ENCODE results near the gene RPL22L1.
"Not testable (repeated sequence)": the region's sequence is repeated elsewhere in the genome, so short reads cannot be mapped to it uniquely, and the experiment has no call there.

RPL22L1 gene

DNA sequence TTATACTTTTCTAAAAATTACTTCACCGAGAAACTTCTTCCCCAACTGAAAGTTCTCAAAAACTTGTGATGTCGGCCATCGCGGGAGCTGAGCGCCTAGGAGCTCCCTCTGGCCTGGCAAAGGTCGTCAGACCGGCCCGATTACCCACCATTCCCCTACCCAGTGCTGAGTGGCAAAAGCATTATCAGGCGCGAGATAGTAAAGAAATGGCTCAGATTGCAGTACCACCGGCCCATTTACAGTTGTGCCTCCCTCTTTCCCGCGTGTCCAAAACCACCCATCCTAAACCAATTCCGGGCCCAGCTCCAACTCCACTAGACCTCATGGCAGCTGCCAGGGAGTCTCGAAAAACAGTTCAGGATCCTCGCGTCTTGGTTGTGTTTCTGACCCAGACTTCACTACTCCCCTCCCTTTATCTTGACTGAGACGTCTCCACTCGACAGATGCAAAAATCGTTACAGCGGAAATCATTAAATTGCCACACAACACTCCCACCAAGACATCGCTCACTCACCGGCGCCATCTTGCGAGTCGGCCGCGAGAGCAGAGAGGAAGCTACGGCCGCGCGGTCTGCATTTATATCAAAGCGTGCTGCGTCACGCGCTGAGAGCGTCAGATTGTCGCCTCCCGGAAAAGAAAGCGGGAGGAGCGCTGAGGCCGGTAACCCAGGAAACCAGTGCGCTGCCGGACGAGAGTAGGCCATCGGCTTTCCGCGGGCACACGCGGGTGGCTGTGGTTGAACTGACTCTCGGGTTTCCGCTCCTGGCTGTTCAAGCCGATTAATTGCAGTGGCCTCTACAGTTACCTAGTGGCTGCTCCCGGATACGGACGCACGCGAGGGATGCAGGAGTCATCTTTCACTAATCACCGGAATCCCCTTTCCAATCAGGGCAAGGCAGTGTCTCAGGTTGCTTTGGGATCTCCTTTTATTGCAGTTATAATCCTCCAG lies at the start of gene RPL22L1:
Gene RPL22L1, minus strand, starts transcription at position 551 of the 949 bp plus-strand sequence. Its CDS starts 28 bp downstream, at position 523.
- peak; percentile 98 for DNase-seq

GRCh38 chr3:170918715-170919114 lies 48.7 kb upstream of the RPL22L1 start:
- no peak for DNase-seq

GRCh38 chr3:170914690-170915089 lies 44.7 kb upstream of the RPL22L1 start:
- DNase-seq: no peak

DNA sequence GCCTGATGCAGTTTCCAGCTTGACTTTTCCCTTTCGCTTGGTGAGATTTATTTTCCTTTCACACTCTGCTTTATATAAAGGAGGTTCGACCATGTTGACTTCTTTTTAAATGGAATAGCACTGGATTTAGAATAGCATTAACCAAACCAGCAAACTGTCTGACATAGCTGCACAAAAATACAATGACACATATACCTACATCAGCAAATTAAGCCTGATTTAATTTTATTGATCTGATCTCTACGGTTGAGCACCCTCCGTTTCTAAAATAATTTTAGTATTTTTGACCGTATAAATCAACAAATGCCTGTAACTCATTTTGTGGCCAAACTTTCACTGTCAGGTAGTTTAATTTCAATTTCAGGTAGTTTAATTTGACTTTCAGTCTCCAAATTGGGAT lies 44.2 kb upstream of the RPL22L1 start:
- DNase-seq: no peak

DNA sequence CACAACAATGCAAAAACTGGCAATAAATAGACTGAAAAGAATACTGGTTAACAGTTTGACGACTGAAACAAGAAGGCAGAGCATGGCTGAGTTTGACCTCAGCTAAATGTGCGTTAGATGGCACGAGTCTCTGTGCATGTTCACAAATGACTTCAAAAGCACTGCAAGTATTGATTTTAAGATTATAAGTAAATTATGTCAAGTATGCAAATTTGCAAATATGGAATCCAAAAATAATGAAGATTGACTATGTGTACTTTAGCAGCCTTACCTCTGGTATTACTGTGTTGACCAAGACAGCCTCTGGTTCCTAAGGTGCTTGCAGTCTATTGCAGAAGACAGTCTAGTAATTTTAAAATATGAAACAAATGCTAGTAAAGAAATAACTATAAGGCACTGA lies 41.1 kb upstream of the RPL22L1 start:
- no peak for DNase-seq

GRCh38 chr3:170910542-170910941 lies 40.5 kb upstream of the RPL22L1 start:
- no peak for DNase-seq

DNA sequence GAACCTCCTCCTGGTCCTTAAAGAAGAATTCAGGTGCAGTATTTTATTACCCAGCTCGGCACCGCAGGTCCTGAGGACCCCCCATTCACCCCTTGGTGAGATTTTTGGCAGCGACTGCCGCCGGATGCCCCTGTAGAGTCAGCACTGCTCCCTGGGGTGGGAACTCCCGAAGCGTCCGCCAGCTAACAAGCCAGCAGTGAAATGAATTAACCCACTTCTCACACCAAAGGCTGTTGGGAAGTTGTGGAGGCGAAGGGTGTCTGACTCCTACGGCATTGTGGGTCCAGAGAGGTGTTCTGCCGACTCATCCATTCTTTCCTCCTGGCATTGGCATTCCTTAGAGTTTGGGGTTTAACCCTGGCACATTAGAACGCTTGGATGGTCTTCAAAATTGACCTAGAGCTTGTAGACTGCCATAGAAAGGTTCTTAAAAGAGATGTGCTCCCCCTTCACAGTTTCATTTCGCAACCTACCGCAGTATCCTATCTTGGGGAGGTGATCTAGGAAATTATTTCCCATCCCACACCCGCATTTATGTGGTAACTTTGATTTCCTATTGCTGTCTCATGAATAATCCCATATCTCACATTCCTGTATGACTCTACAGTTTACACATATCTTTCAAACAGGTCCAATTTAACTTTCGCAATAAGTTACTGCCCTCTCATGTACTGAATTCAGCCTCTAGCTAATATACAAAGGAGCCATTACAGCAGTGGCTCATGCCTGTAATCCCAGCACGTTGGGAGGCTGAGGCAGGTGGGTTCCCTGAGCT lies 39.3 kb upstream of the RPL22L1 start:
- DNase-seq: no peak

DNA sequence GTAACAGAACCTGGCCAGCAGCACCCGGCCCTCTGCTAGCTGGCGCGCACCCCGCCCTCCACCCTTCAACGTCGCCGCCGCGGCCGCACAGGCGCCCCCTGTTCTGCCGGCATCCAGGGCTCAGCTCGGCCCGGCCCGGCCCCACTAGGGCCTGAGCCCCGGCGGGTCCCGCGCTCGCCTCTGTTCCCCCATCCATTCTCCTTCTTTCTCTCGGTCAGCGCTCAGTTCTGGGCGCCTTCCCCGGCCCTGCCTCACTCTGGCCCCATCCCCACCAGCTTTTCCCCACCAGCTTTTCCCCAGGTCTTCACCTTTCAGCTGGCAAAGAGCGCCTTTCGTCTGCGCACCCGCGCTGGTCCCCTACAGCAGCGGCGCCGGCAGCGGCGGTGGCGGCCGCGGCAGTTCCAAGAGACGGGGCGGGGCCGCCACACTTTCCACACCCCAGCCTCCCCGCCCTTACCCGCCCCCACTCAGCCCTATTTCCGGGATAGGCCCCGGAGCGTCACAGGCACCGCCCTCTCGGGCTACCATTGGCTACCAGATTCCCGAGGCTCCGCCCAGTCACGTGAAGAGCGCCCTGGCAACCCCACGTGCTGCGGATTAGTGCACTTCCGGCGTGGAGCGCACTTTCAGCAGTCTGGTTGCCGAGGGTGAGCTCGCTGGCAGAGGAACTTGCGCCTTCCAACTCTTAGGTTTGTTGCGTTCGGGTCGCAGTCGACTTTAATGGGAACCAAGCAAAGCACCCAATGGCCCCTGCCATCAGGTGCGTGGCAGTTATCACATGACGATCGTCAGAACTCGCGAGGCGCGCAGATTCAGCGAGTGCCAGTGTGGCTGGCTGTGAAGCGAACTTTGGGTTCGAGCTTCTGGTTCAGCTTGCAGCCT lies 38.5 kb upstream of the RPL22L1 start, which contains the start of gene EIF5A2:
Gene EIF5A2, minus strand, starts transcription at position 403 of the 882 bp plus-strand sequence. CDS start 831 bp downstream, outside the sequence.
- DNase-seq: peak; percentile 90

- peak; percentile 51 for DNase-seq
These were observed 37.7 kb upstream of the RPL22L1 start for GRCh38 chr3:170907637-170908234.

GRCh38 chr3:170905862-170906261 lies 35.9 kb upstream of the RPL22L1 start:
- DNase-seq: no peak

GRCh38 chr3:170903123-170903522 lies 33.1 kb upstream of the RPL22L1 start:
- no peak for DNase-seq

- DNase-seq: no peak
These were observed 29.5 kb upstream of the RPL22L1 start for GRCh38 chr3:170899455-170899854.

DNA sequence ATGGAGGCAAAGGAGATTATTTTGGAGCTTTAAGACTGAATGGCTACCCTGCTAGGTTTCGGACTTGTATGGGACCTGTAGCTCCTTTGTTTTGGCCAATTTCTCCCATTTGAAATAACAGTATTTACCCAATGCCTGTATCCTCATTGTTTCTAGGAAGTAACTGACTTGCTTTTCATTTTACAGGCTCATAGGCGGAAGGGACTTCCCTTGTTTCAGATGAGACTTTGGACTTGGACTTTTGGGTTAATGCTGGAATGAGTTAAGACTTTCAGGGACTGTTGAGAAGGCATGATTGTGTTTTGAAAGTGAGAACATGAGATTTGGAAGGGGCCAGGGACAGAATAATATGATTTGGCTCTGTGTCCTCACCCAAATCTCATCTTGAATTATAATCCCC lies 28.0 kb upstream of the RPL22L1 start:
- DNase-seq: no peak

- DNase-seq: not testable (repeated sequence)
These were observed 27.2 kb upstream of the RPL22L1 start for GRCh38 chr3:170897199-170897598.

DNA sequence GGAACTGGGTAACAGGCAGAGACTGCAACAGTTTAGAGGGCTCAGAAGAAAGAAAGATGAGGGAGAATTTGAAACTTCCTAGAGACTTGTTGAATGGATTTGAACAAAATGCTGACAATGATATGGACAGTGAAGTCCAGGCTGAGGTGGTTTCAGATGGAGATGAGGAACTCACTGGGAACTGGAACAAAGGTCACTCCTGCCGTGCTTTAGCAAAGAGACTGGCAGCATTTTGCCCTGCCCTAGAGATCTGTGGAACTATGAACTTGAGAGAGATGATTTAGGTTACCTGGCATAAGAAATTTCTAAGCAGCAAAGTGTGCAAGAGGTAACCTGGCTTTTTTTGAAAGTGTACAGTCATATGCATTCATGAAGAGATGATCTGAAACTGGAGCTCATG lies 26.8 kb upstream of the RPL22L1 start:
- DNase-seq: no peak

DNA sequence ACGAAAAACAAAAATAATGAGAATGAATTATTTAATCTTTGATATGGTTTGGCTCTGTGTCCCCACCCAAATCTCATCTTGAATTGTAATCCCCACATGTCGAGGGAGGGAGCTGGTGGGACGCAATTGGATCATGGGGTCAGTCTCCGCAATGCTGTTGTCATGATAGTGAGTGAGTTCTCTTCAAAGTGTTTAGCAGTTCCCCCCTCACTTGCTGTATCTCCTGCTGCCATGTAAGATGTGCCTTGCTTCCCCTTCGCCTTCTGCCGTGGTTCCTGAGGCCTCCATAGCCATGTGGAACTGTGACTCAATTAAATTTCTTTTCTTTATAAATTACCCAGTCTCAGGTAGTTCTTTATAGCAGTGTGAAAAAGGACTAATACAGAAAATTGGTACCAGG lies 26.3 kb upstream of the RPL22L1 start:
- DNase-seq: not testable (repeated sequence)

- DNase-seq: no peak
These were observed 23.9 kb upstream of the RPL22L1 start for GRCh38 chr3:170893895-170894294.

DNA sequence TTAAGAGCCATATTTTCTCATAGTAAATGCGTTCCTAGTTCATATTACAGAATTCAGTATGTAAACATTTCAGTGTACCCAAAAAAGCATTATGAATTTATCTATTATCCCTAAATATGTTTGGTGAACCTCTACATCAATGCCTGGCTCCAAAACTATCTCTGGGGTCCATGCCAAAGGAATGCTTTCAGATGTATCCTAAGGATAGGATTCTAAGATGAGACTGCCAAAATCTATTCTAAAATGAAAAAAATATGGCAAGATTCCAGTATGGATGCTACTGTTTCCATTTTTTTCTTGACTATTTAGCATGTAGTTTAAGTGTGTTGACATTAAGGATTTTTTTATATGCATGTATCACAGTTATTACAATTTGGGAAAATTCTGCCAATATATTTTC lies 19.6 kb upstream of the RPL22L1 start:
- no peak for DNase-seq

- DNase-seq: no peak
These were observed 19.1 kb upstream of the RPL22L1 start for GRCh38 chr3:170889132-170889531.

DNA sequence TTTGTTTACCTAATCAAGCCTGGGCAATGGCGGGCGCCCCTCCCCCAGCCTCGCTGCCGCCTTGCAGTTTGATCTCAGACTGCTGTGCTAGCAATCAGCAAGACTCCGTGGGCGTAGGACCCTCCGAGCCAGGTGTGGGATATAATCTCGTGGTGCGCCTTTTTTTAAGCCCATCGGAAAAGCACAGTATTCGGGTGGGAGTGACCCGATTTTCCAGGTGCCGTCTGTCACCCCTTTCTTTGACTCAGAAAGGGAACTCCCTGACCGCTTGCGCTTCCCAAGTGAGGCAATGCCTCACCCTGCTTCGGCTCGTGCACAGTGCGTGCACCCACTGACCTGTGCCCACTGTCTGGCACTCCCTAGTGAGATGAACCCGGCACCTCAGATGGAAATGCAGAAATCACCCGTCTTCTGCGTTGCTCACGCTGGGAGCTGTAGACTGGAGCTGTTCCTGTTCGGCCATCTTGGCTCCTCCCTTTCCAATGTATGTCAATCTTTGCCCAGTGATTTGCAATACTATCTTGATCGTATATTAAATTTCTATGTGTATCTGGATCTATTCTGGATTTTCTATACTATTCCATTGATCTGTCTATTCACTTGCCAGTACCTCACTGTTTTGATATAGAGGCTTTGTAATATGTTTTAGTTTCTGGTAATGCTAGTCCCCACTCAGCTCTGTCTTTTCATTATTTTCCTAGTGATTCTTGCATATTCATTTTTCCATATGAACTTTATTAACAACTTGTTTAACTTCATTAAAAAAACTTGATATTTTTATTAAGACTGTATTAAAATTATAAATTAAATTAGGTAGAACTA lies 14.3 kb upstream of the RPL22L1 start:
- not testable (repeated sequence) for DNase-seq

DNA sequence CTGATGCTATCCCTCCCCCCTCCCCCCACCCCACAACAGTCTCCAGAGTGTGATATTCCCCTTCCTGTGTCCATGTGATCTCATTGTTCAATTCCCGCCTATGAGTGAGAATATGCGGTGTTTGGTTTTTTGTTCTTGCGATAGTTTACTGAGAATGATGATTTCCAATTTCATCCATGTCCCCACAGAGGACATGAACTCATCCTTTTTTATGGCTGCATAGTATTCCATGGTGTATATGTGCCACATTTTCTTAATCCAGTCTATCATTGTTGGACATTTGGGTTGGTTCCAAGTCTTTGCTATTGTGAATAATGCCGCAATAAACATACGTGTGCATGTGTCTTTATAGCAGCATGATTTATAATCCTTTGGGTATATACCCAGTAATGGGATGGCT lies 8.7 kb upstream of the RPL22L1 start:
- not testable (repeated sequence) for DNase-seq
